ENCODE data around the gene SLC12A5. TPM values are rescaled to one million over a fixed set of nuclear protein-coding genes. Genes with fewer than 3 reads are reported as not detected.

Gene SLC12A5
- total and polyA plus RNA-seq, 9 of the 15 experiments (the other 6 are each of a cell fraction or from before 2014, with no cell fraction given): 0.36 to 7.5 (median 2.1) TPM

- H3K27ac ChIP-seq (ENCODE audit: extremely low read depth, low read depth, low read length): no peak overlapping the region
- BruUV-seq (replicated peaks): no TSS peak
- intact Hi-C loops (cut with micrococcal nuclease) (no loop called here), in situ Hi-C loops (cut with MboI) (no loop called here)
- TF ChIP-seq CEBPB (tag; IDR thresholded peaks at IDR 0.05) (no peak), FOXJ3 (CRISPR knock-in tag; IDR thresholded peaks at IDR 0.05) (no peak), ADNP (tag; IDR thresholded peaks at IDR 0.05) (no peak), HNRNPLL (IDR thresholded peaks at IDR 0.05; ENCODE audit: low read depth, low read length, poor library complexity, severe bottlenecking) (no peak), SRSF3 (IDR thresholded peaks at IDR 0.05; ENCODE audit: insufficient read depth, low read length) (no peak), BRD4 (IDR thresholded peaks at IDR 0.05) (no peak), RFX5 (IDR thresholded peaks at IDR 0.05; ENCODE audit: low read depth, low read length) (no peak), ZBTB5 (IDR thresholded peaks at IDR 0.05) (no peak), HCFC1 (IDR thresholded peaks at IDR 0.05; ENCODE audit: low read depth, low read length) (no peak), SRSF7 (optimal IDR thresholded peaks at IDR 0.05; ENCODE audit: low read depth, low read length) (no peak), CBX8 (IDR thresholded peaks at IDR 0.05; ENCODE audit: borderline replicate concordance, extremely low read depth, low read depth, low read length, poor library complexity, severe bottlenecking) (no peak), SMAD1 (IDR thresholded peaks at IDR 0.05; ENCODE audit: low read depth, low read length, partially characterized antibody) (no peak)
- 2% methylated on average over 16 of the region's 16 CpGs for WGBS (ENCODE audit: insufficient coverage, low coverage, missing lambda C conversion rate)
- H3K4me3 ChIP-seq: no peak overlapping the region
- no peak overlapping the region for H3K9ac ChIP-seq (ENCODE audit: insufficient read depth in 1 of 2, low read depth in 2 of 2, low read length in 2 of 2)
- no peak for DNase-seq (ENCODE audit: extremely low read depth in 1 of 4, low spot score in 3 of 4)
- H3K27me3 ChIP-seq (ENCODE audit: control insufficient read depth in 2 of 2, insufficient read depth in 2 of 2, low read length in 2 of 2): peaks cover 38 to 50% of the 10 kb centered on the region in 2 experiments
- no peak for ATAC-seq
- no peaks in the 10 kb centered on the region for H3K9me3 ChIP-seq (replicated peaks; ENCODE audit: control insufficient read depth, insufficient read depth, low read depth, low read length)
- no peaks in the 10 kb centered on the region for H3K36me3 ChIP-seq (ENCODE audit: control insufficient read depth, insufficient read depth, low read length)
- no peaks in the 10 kb centered on the region; the same call in 1 of the 2 replicates for H4K20me1 ChIP-seq (replicated peaks; ENCODE audit: control insufficient read depth, insufficient read depth, low read length)
- POLR2A ChIA-PET: interaction anchor here (0.8 to 2.2 kb wide), 3 partner anchors 10 to 123 kb away, joined by 3 to 6 read pairs (median 3); no protein-coding TSS in a partner anchor
- FAIRE-seq: no peak
- no peak overlapping the region for H3K4me2 ChIP-seq (ENCODE audit: insufficient read depth, low read length)
- no peaks in the 10 kb centered on the region for H3K9me1 ChIP-seq (ENCODE audit: control insufficient read depth, insufficient read depth, low read length)
- no peaks in the 10 kb centered on the region for H3K79me2 ChIP-seq (ENCODE audit: control insufficient read depth, insufficient read depth, low read length)
- CTCF ChIA-PET (ENCODE audit: low intra/inter-chr PET ratio): interaction anchor here (0.6 kb wide), 1 partner anchor 13 kb away, joined by 3 read pairs; no protein-coding TSS in a partner anchor
- no peaks in the 10 kb centered on the region; a peak in 1 of 5 replicates for H3K4me1 ChIP-seq (replicated peaks in 1 of 2; ENCODE audit: control insufficient read depth in 2 of 2, insufficient read depth in 2 of 2, low read length in 2 of 2)
- no peak overlapping the region for H2AFZ ChIP-seq (ENCODE audit: low read depth, low read length)
Observed at GRCh38 chr20:46000262-46000996, 28.6 kb upstream of the SLC12A5 start.

All from K562 (cell line).